Thyroid gland (tissue), 4 donors: ENCODE data around the gene ABCD1.

ENCODE experiments used
- CTCF ChIP-seq, 6 experiments: fragments of 200-600 bp in 3 of 6; fragments of 450-650 bp in 3 of 6; sonication (generic) in 3 of 6; IDR thresholded peaks; one replicate each; pipeline ENCODE4 v1.5.1; 2016 to 2019; ENCODE audit warnings: antibody characterized with exemption in 6 of 6, mild to moderate bottlenecking in 2 of 6, inconsistent platforms in 1 of 6, moderate library complexity in 1 of 6
- POLR2A ChIP-seq, 2 donors: fragments of 450-650 bp; IDR thresholded peaks; one replicate each; pipeline ENCODE4 v1.6.1; 2017; ENCODE audit warnings: antibody characterized with exemption in 2 of 2, mild to moderate bottlenecking in 2 of 2, moderate library complexity in 1 of 2

- no peak for TF ChIP-seq CTCF (IDR thresholded peaks at IDR 0.05)
- TF ChIP-seq POLR2A (IDR thresholded peaks at IDR 0.05) = no peak
Observed at GRCh38 chrX:153791104-153791852, 66.6 kb downstream of the ABCD1 start.
